SK-N-MC (cell line): ENCODE measurements around the gene HOXD8.

Source experiments
- EZH2 ChIP-seq: fragments of 200-600 bp; sonication (generic); IDR thresholded peaks from one replicate; pipeline ENCODE4 v1.6.1; 2017; ENCODE audit warnings: antibody characterized with exemption
- POLR2AphosphoS5 ChIP-seq: IDR thresholded peaks from 2 replicates; pipeline ENCODE4 v1.6.1; 2012; ENCODE audit warnings: mild to moderate bottlenecking, low read depth, low read length, borderline replicate concordance

DNA sequence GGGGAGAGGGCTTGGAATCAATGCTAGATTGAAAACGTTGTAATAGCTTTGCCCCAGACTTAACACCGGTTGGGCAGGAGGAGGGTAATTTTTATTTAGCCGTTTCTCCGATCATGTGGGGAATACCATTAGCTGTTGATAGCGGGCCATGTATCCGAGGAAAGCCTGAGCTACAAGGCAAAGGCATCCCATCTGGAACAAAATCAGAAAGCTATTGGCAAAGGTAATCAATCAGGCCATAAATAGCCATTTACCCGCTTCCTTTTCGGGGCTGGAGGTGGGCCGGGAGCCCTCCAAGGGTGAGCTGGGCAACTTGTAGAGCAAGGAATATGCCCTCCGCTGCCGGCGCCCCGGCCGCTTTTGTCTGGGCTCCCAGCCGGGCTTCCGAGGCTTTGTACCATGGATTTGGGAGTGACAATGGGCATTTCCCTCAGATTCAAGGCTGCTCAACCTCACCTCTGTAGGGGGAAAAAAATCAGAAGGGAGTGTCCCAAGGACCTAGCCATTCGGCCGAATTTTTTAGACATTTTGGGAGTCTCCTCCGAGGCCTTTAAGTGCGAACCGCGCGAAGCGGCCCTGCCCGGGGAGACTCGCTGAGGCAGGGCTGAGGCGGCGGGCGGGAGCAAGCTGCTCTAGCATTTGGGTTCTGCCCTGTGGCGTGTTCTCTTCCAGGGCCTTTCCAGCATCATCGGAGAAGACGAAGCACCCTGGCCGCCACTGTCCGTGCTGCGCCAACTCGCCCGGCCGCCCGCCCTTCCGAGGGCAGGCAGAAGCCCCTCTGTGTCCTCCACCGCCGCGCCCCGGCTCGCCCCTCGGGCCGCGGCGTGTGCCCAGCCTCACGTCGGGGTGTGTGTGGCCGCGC is 8.1 kb upstream of the HOXD8 start:
- TF ChIP-seq POLR2AphosphoS5: no peak
- TF ChIP-seq EZH2: no peak
